Measurements from ENCODE around the gene RASA4B.
"Not testable (repeated sequence)": the region's sequence is repeated elsewhere in the genome, so short reads cannot be mapped to it uniquely, and the experiment has no call there.

The RASA4B gene

DNA sequence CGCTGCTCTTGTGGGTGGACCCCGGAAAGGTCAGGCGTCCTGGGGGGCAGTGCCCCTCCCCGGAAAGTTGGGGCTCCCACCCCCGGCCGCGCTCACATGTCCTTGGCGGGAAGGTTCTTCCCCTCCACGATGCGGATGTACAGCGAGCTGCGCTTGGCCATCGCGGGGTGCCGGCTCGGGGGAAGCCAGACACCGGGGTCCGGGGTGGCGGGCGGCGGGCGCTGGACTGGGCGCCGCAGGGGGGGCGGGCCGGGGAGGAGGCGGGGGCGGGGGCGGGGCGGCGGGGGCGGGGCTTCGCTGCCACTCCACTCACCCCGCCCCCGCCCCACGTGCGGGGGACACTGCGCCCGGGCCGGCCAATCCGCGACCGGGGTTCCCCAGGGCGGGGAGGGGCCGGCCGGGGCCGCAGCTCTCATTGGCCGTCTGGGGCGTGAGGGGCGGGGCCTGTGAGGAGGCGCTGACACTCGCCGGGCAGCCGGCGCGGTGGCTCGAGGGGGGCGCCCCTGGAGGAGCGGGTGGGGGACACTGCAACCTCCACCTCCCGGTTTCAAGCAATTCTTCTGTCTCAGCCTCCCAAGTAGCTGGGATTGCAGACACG is at the start of gene RASA4B:
RASA4B (minus strand) TSS at position 228 of the 598 bp plus-strand sequence; CDS start at position 161, 67 bp downstream.
- DNase-seq (ENCODE audit: low read depth in 2 of 2) = not testable (repeated sequence)

GRCh38 chr7:102550808-102551422 is 33.3 kb upstream of the RASA4B start, which contains the start of gene SPDYE2:
Gene SPDYE2 (plus strand): TSS chr7:102551226. CDS start chr7:102553256, 2,030 bp downstream.
- DNase-seq (ENCODE audit: low read depth in 2 of 2) = not testable (repeated sequence)

GRCh38 chr7:102546353-102546752 is 28.8 kb upstream of the RASA4B start:
- not testable (repeated sequence) for DNase-seq (ENCODE audit: low read depth in 2 of 2)

- not testable (repeated sequence) for DNase-seq (ENCODE audit: low read depth in 2 of 2)
Observed at GRCh38 chr7:102545288-102545687, 27.7 kb upstream of the RASA4B start.

GRCh38 chr7:102544372-102544771 is 26.8 kb upstream of the RASA4B start:
- DNase-seq (ENCODE audit: low read depth in 2 of 2) = not testable (repeated sequence)

DNA sequence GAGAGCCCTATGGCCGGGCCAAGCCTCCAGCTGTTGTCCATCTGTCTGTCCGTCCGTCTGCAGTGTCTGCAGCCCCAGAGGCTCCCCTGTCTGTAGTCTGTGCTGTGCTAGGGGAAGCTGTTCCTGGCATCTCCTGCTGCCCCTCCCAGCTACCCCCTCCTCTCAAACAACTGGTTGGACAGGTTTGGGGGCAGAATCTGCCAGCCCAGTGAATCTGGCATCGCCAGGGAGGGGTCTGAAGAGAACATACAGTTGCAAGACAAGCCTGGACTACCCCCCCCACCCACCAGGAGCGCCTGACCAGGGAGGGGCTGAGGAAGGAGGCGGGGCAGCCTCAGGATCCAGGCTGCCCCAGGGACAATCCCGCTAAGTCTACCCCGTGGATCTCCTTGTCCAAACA is 26.0 kb upstream of the RASA4B start, which contains the start of gene UPK3BL2:
UPK3BL2 (minus strand) TSS at position 101 of the 400 bp plus-strand sequence; CDS start at position 41, 60 bp downstream.
- not testable (repeated sequence) for DNase-seq (ENCODE audit: low read depth in 2 of 2)

- DNase-seq (ENCODE audit: low read depth in 2 of 2) = not testable (repeated sequence)
Observed at GRCh38 chr7:102542771-102543170, 25.2 kb upstream of the RASA4B start.

GRCh38 chr7:102542083-102542482 is 24.5 kb upstream of the RASA4B start:
- not testable (repeated sequence) for DNase-seq (ENCODE audit: low read depth in 2 of 2)

DNA sequence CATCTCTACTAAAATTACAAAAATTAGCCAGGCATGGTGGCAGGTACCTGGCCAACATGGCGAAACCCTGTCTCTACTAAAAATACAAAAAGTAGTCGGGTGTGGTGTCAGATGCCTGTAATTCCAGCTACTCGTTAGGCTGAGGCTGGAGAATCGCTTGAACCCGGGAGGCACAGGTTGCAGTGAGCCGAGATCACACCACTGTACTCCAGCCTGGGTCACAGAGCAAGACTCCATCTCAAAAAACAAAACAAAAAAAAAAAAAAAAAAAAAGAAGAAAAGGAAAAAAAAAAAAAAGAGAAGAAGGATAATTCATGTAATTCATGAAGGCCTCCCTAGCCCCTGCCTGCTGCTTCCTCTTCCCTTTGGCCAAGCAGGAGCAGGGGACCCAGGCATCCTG is 23.0 kb upstream of the RASA4B start:
- DNase-seq (ENCODE audit: low read depth in 2 of 2) = not testable (repeated sequence)

DNA sequence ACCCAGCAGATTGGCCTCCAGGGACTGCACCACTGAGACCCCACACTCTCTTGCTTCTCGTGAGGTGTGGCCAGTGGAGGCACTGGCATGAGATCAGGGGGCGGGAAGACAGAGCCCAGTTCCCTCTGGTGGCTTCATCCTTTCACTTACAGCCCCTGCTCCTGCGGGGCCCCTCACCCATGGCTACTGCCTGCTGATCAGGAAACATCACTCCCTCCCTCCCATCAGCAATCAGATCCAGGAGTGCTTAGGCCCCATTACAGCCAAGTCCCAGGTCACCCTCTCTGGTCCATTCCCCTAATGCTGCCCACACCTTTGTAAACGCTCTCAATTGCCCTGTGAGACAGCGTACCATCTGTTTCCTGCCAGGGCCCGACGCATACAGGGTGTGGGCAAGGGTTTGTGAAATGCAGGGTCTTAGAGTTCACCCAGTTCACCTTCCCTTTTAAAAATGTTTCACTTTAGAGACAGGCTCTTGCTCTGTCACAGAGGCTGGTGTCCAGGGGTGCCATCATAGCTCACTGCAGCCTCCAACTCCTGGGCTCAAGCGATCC is 17.6 kb upstream of the RASA4B start:
- not testable (repeated sequence) for DNase-seq (ENCODE audit: low read depth in 2 of 2)

- DNase-seq (ENCODE audit: low read depth in 2 of 2) = not testable (repeated sequence)
Observed at GRCh38 chr7:102532127-102532526, 14.6 kb upstream of the RASA4B start.

GRCh38 chr7:102531583-102531982 is 14.0 kb upstream of the RASA4B start:
- not testable (repeated sequence) for DNase-seq (ENCODE audit: low read depth in 2 of 2)

DNA sequence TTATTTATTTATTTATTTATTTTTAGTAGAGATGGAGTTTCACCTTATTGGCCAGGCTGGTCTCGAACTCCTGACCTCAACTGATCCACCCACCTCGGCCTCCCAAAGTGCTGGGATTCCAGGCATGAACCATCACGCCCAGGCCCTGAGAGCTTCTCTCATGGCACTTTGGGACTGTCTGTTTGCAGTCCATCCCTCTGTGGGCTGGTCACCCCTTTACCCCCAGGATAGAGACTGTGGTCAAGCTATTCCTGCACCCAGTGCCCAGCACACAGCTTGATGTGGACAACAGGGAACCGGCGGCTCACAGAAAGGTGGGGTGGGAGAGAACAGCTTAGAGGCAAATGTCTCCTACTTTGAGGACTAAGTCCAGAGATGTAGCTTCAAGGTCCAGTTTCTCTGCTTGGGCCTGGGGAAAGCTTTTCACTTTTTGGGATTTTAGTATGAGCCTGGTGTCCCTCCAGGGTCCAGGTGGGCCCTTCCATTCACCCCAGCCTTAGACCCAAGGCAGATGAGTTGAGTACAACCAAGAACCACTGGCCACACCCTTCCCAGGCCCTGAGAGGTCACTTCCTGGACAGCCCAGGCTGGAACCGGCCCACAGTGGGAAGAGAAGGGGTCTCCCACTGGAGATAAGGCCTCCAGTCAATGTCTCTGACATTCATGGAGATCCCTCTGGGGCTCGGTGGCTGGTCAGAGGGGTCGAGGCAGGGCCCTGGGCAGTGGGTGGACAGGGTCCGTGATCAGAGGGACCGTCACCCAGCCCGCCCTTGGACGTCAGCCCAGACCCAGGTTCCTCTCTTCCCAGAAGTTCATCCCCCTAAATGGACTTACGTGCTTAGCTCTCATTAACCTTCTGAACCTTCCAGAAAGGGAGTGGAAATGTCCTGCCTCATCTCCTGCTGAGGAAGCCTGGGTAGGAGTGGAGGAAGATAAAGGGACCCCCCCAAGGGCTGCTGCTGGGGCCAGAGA is 10.5 kb upstream of the RASA4B start:
- DNase-seq (ENCODE audit: low read depth in 2 of 2) = not testable (repeated sequence)

DNA sequence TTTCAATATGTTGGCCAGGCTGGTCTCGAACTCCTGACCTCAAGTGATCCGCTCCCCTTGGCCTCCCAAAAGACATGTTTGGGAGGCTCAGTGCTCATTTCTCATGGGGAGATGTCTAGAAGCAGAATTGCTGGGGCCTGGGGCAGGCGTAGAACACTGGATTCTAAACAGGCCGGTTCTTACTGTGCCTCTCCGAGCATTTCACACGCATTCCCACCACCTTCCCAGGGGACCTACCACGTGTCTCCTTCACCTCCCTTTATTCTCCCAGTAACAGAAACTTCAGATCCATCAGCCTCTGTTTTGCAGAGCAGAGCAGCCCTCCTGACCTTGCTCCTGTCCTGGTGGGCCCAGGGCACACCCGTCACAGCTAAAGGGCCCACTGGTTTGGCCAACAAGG is 9.6 kb upstream of the RASA4B start:
- DNase-seq (ENCODE audit: low read depth in 2 of 2) = not testable (repeated sequence)

DNA sequence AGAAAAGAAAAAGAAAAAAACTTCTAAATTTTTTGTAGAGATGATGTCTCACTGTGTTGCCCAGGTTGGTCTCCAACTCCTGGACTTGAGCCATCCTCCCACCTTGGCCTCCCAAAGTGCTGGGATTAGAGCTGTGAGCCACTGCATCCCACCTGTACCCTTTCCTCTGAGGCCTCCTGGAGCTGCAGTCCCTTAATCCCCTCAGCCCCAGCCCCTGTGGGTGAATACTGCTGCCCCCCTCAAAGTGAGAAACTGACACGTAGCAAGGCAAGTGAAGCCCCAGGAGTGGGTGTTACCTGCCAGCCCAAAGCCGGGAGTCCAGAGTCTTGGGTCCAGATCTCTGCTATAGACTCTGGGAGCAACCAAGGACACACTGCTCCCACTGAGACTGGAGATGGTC is 7.2 kb upstream of the RASA4B start:
- DNase-seq (ENCODE audit: low read depth in 2 of 2) = not testable (repeated sequence)

- not testable (repeated sequence) for DNase-seq (ENCODE audit: low read depth in 2 of 2)
Observed at GRCh38 chr7:102520797-102521196, 3.2 kb upstream of the RASA4B start.

- not testable (repeated sequence) for DNase-seq (ENCODE audit: low read depth in 2 of 2)
Observed at GRCh38 chr7:102516951-102517350, 626 bp downstream of the RASA4B start.

DNA sequence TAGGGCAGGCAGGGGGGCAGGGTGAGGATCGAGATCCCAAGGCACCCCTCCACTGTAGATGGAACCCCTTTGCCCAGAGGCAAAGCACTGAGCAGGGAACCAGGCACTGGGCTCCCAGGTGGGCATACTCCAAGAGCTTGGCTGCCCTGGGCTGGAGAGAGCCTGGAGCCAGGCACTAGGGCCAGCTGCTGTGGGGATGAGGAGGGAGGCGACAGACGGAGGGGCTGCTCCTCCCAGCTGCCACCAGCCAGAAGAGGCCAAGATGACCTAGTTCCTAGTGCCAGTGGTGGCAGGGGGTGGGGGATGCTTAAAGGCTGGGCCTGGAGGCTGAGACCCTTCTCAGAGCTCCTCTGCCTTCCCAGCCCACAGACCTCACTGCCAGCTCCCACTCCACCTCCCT is 1.7 kb downstream of the RASA4B start:
- DNase-seq (ENCODE audit: low read depth in 2 of 2) = not testable (repeated sequence)

- not testable (repeated sequence) for DNase-seq (ENCODE audit: low read depth in 2 of 2)
Observed at GRCh38 chr7:102514881-102515721, 2.5 kb downstream of the RASA4B start.

GRCh38 chr7:102512642-102513221 is 4.8 kb downstream of the RASA4B start:
- not testable (repeated sequence) for DNase-seq (ENCODE audit: low read depth in 2 of 2)

Measured in stimulated activated CD4-positive, alpha-beta T cell treated with anti-CD3 and anti-CD28 coated beads, Interleukin-15, amount 100 ng/mL, for 48 hours (primary cell).